ENCODE data around the gene DYNC1I1.

- no peak for TF ChIP-seq CTCF (IDR thresholded peaks at IDR 0.05; ENCODE audit: insufficient read depth, low read length, poor library complexity, severe bottlenecking)
- TF ChIP-seq EZH2phosphoT487 (conservative IDR thresholded peaks at IDR 0.05; ENCODE audit: low read length), result no peak
These were observed 31.7 kb downstream of the DYNC1I1 start for GRCh38 chr7:95804052-95804451.
